Left cardiac atrium (tissue), 4 donors: ENCODE data around the gene ABCG1. TPM values are rescaled to one million over a fixed set of nuclear protein-coding genes. Genes with fewer than 3 reads are reported as not detected.

Experiments used
- ATAC-seq, 2 donors: fragments of 200-7000 bp; cut with Tn5 transposase; one replicate each; pipeline ENCODE4 v1.9.1; 2020; ENCODE audit warnings: mild to moderate bottlenecking in 2 of 2, moderate library complexity in 2 of 2
- DNase-seq: peaks from one replicate; pipeline ENCODE4 v3.0.0-alpha.2; 2020
- intact Hi-C, 2 donors: fragments of 100-400 bp; cut with DNase I; formaldehyde crosslinking; loops; one replicate each; pipeline versions ENCODE4 v1.14.1 to v1.15.1; 2022 to 2023
- total RNA-seq, 2 donors: library from RNA; stranded (reverse); fragmentation: NEBNext Ultra II Directional; extraction: Animal tissue kit (Norgen Biotek cat#: 25700); gene quantifications; one replicate each; pipeline ENCODE4 v1.2.1, GENCODE V29; 2021
- donor health status: DM: no; HTN: yes; CAD: no.
- donor health status: DM: no; HTN: yes; CAD: no; lungs with severe emphysema.
- donor health status: DM: yes; HTN: yes; CAD: no.
- donor health status: Dilated cardiomyopathy.

The ABCG1 gene
- total RNA-seq, 2 donors from 2014 or later = 6.3 to 13.5 TPM

DNA sequence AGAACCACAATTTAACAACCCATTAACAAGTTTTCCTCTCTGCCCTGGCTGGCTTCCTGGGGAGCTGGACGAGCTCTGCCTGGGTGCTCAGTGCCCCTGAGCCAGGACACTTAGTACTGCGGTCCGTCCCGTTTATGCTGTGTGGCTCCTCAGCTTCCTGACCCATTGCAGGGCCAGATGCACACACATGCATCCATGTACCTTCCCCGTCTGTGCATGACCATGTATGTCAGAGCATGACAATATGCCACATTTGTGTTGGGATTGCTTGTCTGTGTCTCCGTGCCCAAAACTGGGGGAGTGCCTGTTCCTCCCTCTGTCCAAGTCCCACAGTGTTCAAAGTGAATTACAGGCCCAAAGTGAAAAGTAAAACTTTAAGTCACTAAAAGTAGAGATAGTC is 106.0 kb downstream of the ABCG1 start:
- ATAC-seq = no peak

GRCh38 chr21:42330380-42331371 is 111.7 kb downstream of the ABCG1 start:
- DNase-seq = no peak
- intact Hi-C loops = no loop called here
- ATAC-seq = no peak

More for the DNA sequence above, 106.0 kb downstream of the ABCG1 start:
- intact Hi-C loops = no loop called here
- no peak for DNase-seq

- no peak for ATAC-seq
- intact Hi-C loops = no loop called here
These were observed 112.7 kb downstream of the ABCG1 start for GRCh38 chr21:42331660-42332059.

GRCh38 chr21:42332557-42333317 is 113.8 kb downstream of the ABCG1 start:
- intact Hi-C loops = no loop called here
- DNase-seq (no peak), ATAC-seq (no peak)

More at GRCh38 chr21:42331660-42332059, 112.7 kb downstream of the ABCG1 start:
- DNase-seq = no peak

- DNase-seq (no peak), ATAC-seq (no peak)
- intact Hi-C loops = no loop called here
These were observed 117.1 kb downstream of the ABCG1 start for GRCh38 chr21:42336054-42336453.

DNA sequence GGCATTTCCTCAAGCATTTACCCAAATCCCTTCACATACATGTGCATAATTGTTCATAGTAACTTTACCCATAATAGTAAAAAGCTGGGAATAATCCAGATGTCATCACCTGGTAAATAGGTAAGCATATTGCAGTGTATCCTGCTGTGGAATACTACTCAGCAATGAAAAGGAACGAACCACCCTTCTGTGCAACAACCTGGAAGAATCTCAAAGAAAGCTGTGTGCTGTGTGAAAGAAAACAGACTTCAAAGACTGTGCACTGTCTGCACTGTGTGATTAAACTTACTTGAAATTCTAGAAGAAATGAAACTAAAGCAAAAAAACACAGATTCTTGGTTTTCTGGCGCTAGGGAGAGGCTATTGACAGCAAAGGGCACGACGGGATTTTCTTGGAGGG is 118.3 kb downstream of the ABCG1 start:
- ATAC-seq = no peak
- DNase-seq = no peak
- intact Hi-C loops = no loop called here

DNA sequence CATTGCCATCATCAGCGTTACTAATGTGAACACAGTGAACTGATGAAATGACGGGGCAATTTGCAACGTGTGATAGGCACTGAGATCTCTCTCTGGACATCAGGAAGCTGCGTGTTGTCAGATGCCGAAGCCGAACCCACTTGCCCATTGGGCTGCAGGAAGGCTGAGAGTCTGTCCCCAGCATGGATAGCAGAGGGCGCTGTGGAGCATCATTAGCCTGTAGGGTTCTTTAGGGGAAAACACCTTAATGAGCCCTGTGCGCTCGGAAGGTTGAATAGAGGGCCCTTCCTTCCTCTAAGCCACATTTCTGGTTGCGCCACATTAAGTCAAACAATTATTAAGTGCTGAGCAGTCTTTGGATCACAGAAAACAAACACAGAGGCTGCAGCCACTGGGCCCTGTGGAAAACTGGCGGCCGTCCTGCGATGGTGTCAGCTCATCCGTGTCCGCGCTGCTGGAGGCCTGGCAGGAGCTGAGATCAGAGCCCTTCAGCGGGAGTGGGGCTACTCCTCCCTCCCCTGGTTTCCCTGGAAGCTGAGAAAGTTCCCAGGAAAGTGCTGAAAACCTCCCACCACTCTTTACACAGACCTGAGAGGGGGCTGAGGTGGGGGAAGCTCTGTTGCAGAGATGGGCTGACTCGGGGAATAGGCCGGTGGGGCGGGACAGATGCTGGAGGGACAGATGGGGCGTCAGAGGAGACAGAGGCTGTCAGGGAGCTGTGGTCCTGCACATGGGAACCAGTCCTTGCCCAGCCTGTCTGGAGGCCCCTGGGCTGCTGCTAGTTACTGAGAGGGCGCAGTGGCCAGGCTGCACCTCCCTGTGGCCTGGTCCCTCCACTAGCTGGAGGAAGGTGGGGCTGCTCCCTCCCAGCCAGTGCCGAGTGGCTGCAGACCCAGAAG is 119.1 kb downstream of the ABCG1 start:
- peak; percentile 59 to 79 for ATAC-seq
- peak; percentile 69 for DNase-seq
- intact Hi-C loops = no loop called here

GRCh38 chr21:42338729-42339715 is 120.1 kb downstream of the ABCG1 start:
- DNase-seq = no peak
- no peak for ATAC-seq
- intact Hi-C loops = no loop called here

- intact Hi-C loops = no loop called here
- no peak for DNase-seq
- ATAC-seq = no peak
These were observed 121.5 kb downstream of the ABCG1 start for GRCh38 chr21:42340187-42341050.

GRCh38 chr21:42341776-42342542 is 123.0 kb downstream of the ABCG1 start:
- intact Hi-C loops = no loop called here
- ATAC-seq = no peak
- DNase-seq = no peak

DNA sequence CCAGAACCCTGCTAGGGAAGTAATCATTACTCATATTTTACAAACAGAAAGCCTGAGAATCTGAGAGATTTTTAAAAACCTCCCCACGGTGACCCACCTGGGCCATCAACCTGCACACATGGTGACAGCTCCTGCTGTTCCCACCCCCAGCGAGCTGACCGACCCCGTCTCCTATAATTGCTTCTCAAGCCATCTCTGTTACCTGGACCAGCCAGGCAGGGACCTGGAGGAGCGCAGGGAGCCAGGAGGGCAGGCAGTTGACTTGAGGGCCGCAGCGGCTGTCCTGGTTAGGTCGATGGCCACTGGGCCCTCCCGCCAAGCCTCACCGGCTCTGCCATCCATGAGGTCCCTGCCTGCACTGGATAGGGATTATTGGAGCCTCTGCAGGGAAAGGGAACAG is 124.2 kb downstream of the ABCG1 start:
- ATAC-seq (no peak), DNase-seq (no peak)
- intact Hi-C loops = no loop called here

DNA sequence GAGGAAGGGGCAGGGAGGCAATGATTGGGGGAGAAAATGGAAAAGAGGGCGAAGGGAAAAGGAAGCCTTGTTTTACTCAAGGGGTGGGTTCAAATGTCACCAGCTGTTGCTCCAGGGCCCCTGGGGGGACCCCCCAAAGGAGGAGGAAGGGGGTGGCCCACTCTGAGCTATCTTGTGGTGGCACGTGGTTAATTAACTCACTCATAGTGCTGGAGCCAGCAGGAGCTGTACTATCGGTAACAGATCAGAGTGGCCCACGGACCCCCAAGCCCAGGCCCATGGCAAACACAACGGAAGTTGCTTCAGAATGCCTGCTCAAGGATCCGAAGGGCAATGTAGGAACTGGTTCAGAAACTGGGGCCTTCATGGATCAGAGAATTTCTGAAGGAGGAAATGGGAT is 124.6 kb downstream of the ABCG1 start:
- ATAC-seq = no peak
- DNase-seq = no peak
- intact Hi-C loops = no loop called here

DNA sequence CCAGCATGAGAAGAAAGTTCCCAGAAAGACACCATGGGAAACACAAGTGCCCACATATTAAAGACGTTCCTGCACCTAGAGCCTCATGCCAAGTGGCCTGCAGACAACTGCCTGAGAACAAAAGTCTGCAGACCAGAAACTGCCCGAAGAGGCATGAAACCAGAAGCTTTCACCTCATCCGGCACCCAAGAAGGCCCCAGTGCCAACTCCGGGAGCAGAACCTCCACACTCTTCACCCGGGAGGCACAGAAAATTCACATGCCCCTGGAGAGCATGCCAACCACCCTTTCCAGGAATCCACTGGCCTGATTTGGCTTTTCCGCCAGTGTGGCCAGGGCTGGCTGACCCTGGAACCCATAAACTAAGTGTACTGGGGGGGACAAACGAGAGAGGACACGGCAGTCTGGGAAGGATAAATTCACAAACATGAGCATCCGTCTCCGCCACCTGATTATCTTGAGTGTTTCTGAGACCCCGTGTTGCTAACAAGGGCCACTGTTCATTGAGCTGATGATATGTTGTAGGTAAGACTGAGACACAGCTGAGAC is 125.1 kb downstream of the ABCG1 start:
- intact Hi-C loops = no loop called here
- no peak for ATAC-seq
- no peak for DNase-seq

GRCh38 chr21:42344631-42345030 is 125.7 kb downstream of the ABCG1 start:
- DNase-seq = no peak
- intact Hi-C loops = no loop called here
- ATAC-seq = no peak

DNA sequence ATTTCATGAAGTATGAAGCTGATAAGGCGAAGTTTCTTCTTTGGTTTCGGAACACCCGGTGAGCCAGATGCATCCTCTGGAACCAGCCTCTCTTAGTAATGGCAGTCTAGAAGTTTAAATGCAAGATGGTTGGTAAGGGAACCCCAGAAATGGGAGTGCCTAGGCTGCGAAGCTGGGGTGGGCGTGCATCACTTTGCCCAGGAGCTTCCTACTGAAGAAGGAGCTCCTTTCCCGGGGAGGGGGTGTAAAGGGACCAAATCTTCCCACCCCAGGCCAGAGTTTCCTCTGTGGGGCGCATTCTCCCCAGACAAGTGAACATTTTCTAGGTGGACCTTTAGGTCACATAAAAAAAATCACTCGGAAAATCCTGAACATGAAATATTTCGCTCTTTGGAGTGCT is 127.5 kb downstream of the ABCG1 start:
- no peak for DNase-seq
- intact Hi-C loops = no loop called here
- no peak for ATAC-seq
